Fibroblast of the aortic adventitia (primary cell): ENCODE data around the gene FXR2. TPM values are rescaled to one million over a fixed set of nuclear protein-coding genes. Genes with fewer than 3 reads are reported as not detected.
A peak's percentile ranks its signal among the peaks of the same experiment; 100 is the strongest.

Experiments
- DNase-seq: peaks from one replicate; pipeline ENCODE4 v3.0.0-alpha.2; 2010; ENCODE audit warnings: low read depth
- H3K4me3 ChIP-seq: 2 replicates; pipeline ENCODE4 v1.5.1; 2011; ENCODE audit warnings: low read depth, mild to moderate bottlenecking, control low read depth, low read length, moderate library complexity
- total RNA-seq: library from RNA; depleted of rRNA; stranded (reverse); fragments of >200 nt; gene quantifications from 2 replicates; pipeline ENCODE4 v1.2.3, GENCODE V29; 2012; ENCODE audit warnings: low replicate concordance
- TF ChIP-seq, protein P1 (sequence below): IDR thresholded peaks from 2 replicates; pipeline ENCODE4 v1.5.1; 2011; ENCODE audit warnings: mild to moderate bottlenecking, low read length, control low read depth, inconsistent platforms; ENCODE audit not compliant: insufficient read depth

The FXR2 gene
- total RNA-seq, 1 donor, result 33.1 TPM

DNA sequence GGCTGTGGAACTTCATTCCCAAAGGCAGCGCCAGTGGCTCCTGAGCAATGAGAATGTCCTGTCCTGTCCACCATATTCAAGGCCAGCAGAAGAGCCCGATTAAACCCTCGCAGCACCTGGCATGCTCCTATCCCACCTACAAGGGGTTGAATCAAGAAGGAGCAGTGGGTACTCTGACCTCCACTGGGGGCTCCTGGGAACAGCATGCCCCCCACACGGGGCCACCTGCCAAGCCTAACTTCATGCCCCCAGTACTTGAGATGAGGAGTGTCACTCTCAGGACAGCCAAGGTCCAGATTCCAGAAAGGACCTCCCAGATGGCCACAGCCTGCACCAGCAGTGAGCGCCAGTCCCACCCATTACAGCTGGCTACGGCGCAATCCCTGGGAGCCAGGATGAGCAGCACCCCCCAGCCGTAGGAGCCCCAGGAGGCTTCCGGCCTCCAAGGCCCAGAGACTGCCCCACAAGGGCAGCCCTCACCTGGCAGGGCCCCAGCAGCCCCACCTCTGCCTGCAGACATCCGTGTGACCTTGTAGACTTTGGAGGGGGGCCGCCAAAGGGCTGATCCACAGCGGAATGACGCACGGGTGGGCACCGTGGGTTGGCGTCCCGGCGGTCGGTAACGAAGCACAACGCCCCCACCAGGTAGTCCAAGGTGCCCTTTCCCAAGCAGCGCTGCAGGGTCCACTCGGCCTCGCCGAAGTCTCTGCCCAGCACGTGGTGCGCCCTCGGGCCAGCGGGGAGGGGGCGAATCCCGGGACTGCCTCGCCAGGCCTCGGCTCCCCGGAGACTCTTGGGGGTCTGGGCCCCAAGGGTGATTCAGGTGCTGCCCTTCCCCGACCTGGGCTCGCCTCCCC is 32.1 kb downstream of the FXR2 start:
- no peak for DNase-seq
- TF ChIP-seq, protein P1, sequence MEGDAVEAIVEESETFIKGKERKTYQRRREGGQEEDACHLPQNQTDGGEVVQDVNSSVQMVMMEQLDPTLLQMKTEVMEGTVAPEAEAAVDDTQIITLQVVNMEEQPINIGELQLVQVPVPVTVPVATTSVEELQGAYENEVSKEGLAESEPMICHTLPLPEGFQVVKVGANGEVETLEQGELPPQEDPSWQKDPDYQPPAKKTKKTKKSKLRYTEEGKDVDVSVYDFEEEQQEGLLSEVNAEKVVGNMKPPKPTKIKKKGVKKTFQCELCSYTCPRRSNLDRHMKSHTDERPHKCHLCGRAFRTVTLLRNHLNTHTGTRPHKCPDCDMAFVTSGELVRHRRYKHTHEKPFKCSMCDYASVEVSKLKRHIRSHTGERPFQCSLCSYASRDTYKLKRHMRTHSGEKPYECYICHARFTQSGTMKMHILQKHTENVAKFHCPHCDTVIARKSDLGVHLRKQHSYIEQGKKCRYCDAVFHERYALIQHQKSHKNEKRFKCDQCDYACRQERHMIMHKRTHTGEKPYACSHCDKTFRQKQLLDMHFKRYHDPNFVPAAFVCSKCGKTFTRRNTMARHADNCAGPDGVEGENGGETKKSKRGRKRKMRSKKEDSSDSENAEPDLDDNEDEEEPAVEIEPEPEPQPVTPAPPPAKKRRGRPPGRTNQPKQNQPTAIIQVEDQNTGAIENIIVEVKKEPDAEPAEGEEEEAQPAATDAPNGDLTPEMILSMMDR, result no peak
- H3K4me3 ChIP-seq, result peak overlapping the region; percentile 93

- TF ChIP-seq, protein P1, result no peak
- H3K4me3 ChIP-seq, result no peak overlapping the region
- no peak for DNase-seq
Observed at GRCh38 chr17:7580604-7581575, 33.8 kb downstream of the FXR2 start.

DNA sequence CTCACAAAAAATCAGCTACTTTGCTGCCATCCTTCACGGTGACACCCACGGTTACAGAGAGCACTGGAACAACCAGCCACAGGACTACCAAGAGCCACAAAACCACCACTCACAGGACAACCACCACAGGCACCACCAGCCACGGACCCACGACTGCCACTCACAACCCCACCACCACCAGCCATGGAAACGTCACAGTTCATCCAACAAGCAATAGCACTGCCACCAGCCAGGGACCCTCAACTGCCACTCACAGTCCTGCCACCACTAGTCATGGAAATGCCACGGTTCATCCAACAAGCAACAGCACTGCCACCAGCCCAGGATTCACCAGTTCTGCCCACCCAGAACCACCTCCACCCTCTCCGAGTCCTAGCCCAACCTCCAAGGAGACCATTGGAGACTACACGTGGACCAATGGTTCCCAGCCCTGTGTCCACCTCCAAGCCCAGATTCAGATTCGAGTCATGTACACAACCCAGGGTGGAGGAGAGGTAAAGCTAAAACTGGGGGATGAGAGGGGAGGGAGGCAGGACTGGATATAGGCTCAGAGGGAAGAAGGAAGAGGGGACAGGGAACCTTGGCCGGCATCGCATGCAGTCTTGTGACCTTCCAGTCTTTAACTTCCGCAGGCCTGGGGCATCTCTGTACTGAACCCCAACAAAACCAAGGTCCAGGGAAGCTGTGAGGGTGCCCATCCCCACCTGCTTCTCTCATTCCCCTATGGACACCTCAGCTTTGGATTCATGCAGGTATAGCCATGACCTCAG is 34.7 kb downstream of the FXR2 start:
- DNase-seq, result no peak
- peak overlapping the region; percentile 48 for H3K4me3 ChIP-seq
- TF ChIP-seq, protein P1, result no peak

DNA sequence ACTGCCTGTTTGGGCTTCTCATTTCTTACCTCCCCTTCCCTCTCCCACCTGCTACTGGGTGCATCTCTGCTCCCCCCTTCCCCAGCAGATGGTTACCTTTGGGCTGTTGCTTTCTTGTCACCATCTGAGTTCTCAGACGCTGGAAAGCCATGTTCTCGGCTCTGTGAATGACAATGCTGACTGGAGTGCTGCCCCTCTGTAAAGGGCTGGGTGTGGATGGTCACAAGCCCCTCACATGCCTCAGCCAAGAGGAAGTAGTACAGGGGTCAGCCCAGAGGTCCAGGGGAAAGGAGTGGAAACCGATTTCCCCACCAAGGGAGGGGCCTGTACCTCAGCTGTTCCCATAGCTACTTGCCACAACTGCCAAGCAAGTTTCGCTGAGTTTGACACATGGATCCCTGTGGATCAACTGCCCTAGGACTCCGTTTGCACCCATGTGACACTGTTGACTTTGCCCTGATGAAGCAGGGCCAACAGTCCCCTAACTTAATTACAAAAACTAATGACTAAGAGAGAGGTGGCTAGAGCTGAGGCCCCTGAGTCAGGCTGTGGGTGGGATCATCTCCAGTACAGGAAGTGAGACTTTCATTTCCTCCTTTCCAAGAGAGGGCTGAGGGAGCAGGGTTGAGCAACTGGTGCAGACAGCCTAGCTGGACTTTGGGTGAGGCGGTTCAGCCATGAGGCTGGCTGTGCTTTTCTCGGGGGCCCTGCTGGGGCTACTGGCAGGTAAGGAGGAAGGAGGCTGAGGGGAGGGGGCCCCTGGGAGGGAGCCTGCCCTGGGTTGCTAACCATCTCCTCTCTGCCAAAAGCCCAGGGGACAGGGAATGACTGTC is 35.5 kb downstream of the FXR2 start, which contains the start of gene CD68:
Gene CD68, plus strand, starts transcription at position 638 of the 833 bp plus-strand sequence. Its CDS starts 40 bp downstream, at position 678.
- DNase-seq, result peak; percentile 88
- TF ChIP-seq, protein P1, result no peak
- H3K4me3 ChIP-seq, result peak within 1 kb of the TSS; percentile 48

GRCh38 chr17:7577327-7578199 is 37.1 kb downstream of the FXR2 start:
- no peak for DNase-seq
- no peak overlapping the region for H3K4me3 ChIP-seq
- TF ChIP-seq, protein P1, result no peak
